Measurements from ENCODE around the gene SNAP23. TPM values are rescaled to one million over a fixed set of nuclear protein-coding genes. Genes with fewer than 3 reads are reported as not detected.
A peak's percentile ranks its signal among the peaks of the same experiment; 100 is the strongest.

Gene SNAP23
- polyA plus RNA-seq (2013, experiment 1 of 4): 59.8 TPM
- 51.0 TPM for polyA plus RNA-seq (2013, experiment 2 of 4)
- polyA plus RNA-seq (2013, experiment 3 of 4): 44.6 TPM
- polyA plus RNA-seq (2013, experiment 4 of 4): 51.8 TPM

GRCh38 chr15:42495361-42496212 lies at the start of gene SNAP23:
Gene SNAP23, plus strand, starts transcription at chr15:42495634. Its CDS starts 16,213 bp downstream, at chr15:42511847.
- 1% methylated on average over 43 of the region's 43 CpGs for WGBS, 2 experiments
- peaks cover 5% of the 10 kb centered on the region for H3K4me1 ChIP-seq (ENCODE audit: control insufficient read depth, insufficient read depth, low read length)
- H3K27ac ChIP-seq (ENCODE audit: insufficient read depth, low read depth, low read length, poor library complexity, severe bottlenecking): peak within 1 kb of the TSS; percentile 69
- H3K27me3 ChIP-seq (ENCODE audit: control insufficient read depth, insufficient read depth, low read length, poor library complexity, severe bottlenecking): no peaks in the 10 kb centered on the region
- peaks cover 2% of the 10 kb centered on the region for H3K36me3 ChIP-seq (ENCODE audit: control insufficient read depth, insufficient read depth, low read length)
- H3K9me3 ChIP-seq (ENCODE audit: control insufficient read depth, low read length): no peaks in the 10 kb centered on the region
- peak within 1 kb of the TSS; percentile 81 for H3K4me3 ChIP-seq (ENCODE audit: insufficient read depth, low read depth, low read length)

DNA sequence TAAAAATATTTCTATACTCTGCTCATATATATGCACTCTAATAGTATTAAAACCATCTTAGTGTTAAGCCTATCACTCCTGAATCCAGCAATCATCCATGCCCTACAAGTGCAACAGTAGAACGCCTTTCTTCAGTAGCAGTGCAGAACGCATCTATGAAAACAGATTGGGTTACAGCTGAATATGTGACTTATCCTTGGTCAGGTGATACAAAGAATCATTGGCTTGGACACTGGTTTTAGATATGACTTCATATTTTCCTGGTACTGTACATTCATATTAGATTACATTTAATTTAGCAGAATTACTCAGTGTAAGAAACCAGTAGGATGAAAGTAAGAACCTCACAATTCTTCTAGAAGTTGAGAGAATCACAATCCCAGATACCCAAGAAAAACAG lies 47.8 kb upstream of the SNAP23 start:
- Histone ChIP-seq H3K4me3 (ENCODE audit: insufficient read depth, low read depth, low read length) (no peak overlapping the region), H3K27me3 (ENCODE audit: control insufficient read depth, insufficient read depth, low read length, poor library complexity, severe bottlenecking) (no peaks in the 10 kb centered on the region), H3K4me1 (ENCODE audit: control insufficient read depth, insufficient read depth, low read length) (no peaks in the 10 kb centered on the region), H3K36me3 (ENCODE audit: control insufficient read depth, insufficient read depth, low read length) (peaks cover 52% of the 10 kb centered on the region), H3K9me3 (ENCODE audit: control insufficient read depth, low read length) (no peaks in the 10 kb centered on the region), H3K27ac (ENCODE audit: insufficient read depth, low read depth, low read length, poor library complexity, severe bottlenecking) (no peak overlapping the region)
- 98% methylated on average over 2 of the region's 2 CpGs for WGBS, 2 experiments

DNA sequence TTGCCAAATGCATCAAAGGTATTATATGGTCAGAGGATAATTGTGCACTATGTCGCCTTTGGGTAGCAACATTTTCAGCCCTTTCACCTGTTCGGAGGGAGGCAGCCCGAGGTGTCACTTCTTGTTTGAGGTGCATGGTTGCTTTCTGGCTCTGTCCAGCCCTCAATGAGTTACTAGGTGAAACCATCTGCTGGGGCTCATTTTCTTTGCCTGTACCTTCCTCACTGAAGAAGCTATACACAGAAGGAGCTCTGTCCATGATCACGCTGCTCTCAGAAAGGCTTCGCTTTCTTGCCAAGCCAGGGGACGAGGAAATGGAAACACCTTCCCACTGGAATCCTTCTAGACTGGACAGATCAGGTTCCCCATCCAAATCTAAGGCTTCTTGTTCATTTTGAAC lies 47.2 kb upstream of the SNAP23 start:
- H3K9me3 ChIP-seq (ENCODE audit: control insufficient read depth, low read length): no peaks in the 10 kb centered on the region
- no peak overlapping the region for H3K27ac ChIP-seq (ENCODE audit: insufficient read depth, low read depth, low read length, poor library complexity, severe bottlenecking)
- H3K27me3 ChIP-seq (ENCODE audit: control insufficient read depth, insufficient read depth, low read length, poor library complexity, severe bottlenecking): no peaks in the 10 kb centered on the region
- H3K36me3 ChIP-seq (ENCODE audit: control insufficient read depth, insufficient read depth, low read length): peaks cover 52% of the 10 kb centered on the region
- H3K4me3 ChIP-seq (ENCODE audit: insufficient read depth, low read depth, low read length): no peak overlapping the region
- WGBS, 2 experiments: 94 to 96% methylated on average over 6 of the region's 6 CpGs
- no peaks in the 10 kb centered on the region for H3K4me1 ChIP-seq (ENCODE audit: control insufficient read depth, insufficient read depth, low read length)

DNA sequence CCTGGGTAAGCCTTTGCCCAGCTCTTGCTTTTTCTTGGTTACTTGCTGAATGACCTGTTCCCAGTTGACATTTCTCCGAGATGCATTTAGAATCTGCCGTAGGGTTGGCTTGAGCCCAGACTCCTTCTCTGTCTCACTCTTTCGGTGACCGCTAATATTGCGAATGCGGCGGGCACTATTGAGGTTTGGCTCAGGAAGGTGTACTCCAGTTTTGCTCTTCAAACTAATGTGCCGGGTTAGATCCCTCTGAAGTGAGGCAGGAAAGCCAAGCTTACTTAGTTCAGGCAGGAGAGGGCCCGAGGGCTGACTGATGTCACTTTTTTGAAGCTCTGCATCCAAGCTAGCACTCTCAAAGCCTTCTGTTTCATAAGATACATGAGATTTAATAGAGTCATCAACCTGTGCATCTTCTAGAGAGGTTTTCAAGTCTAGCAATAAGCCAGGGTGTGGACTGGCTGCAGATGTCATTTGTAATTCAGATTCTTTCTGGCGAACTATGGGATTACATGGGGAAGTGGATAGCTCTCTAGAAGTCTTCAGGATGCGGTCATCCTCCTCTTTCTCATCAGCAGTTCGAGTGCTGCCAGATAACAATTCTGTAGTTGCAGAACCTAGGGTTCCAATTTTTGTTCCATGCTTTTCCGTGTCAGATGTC lies 45.5 kb upstream of the SNAP23 start:
- no peaks in the 10 kb centered on the region for H3K4me1 ChIP-seq (ENCODE audit: control insufficient read depth, insufficient read depth, low read length)
- H3K27me3 ChIP-seq (ENCODE audit: control insufficient read depth, insufficient read depth, low read length, poor library complexity, severe bottlenecking): no peaks in the 10 kb centered on the region
- no peak overlapping the region for H3K4me3 ChIP-seq (ENCODE audit: insufficient read depth, low read depth, low read length)
- H3K27ac ChIP-seq (ENCODE audit: insufficient read depth, low read depth, low read length, poor library complexity, severe bottlenecking): no peak overlapping the region
- 95 to 97% methylated on average over 13 of the region's 13 CpGs for WGBS, 2 experiments
- peaks cover 45% of the 10 kb centered on the region for H3K36me3 ChIP-seq (ENCODE audit: control insufficient read depth, insufficient read depth, low read length)
- H3K9me3 ChIP-seq (ENCODE audit: control insufficient read depth, low read length): no peaks in the 10 kb centered on the region

- no peaks in the 10 kb centered on the region for H3K27me3 ChIP-seq (ENCODE audit: control insufficient read depth, insufficient read depth, low read length, poor library complexity, severe bottlenecking)
- H3K4me1 ChIP-seq (ENCODE audit: control insufficient read depth, insufficient read depth, low read length): no peaks in the 10 kb centered on the region
- H3K9me3 ChIP-seq (ENCODE audit: control insufficient read depth, low read length): no peaks in the 10 kb centered on the region
- no peak overlapping the region for H3K4me3 ChIP-seq (ENCODE audit: insufficient read depth, low read depth, low read length)
- H3K27ac ChIP-seq (ENCODE audit: insufficient read depth, low read depth, low read length, poor library complexity, severe bottlenecking): no peak overlapping the region
- WGBS, 2 experiments: 98 to 99% methylated on average over 4 of the region's 4 CpGs
- H3K36me3 ChIP-seq (ENCODE audit: control insufficient read depth, insufficient read depth, low read length): peaks cover 41% of the 10 kb centered on the region
Observed at GRCh38 chr15:42450425-42450790, 45.0 kb upstream of the SNAP23 start.

- no peaks in the 10 kb centered on the region for H3K27me3 ChIP-seq (ENCODE audit: control insufficient read depth, insufficient read depth, low read length, poor library complexity, severe bottlenecking)
- H3K27ac ChIP-seq (ENCODE audit: insufficient read depth, low read depth, low read length, poor library complexity, severe bottlenecking): no peak overlapping the region
- H3K4me1 ChIP-seq (ENCODE audit: control insufficient read depth, insufficient read depth, low read length): peaks cover 6% of the 10 kb centered on the region
- 96% methylated on average over 3 of the region's 3 CpGs; no CpG with 5 or more reads in 1 of the 2 experiments for WGBS, 2 experiments
- peaks cover 27% of the 10 kb centered on the region for H3K36me3 ChIP-seq (ENCODE audit: control insufficient read depth, insufficient read depth, low read length)
- H3K4me3 ChIP-seq (ENCODE audit: insufficient read depth, low read depth, low read length): no peak overlapping the region
- no peaks in the 10 kb centered on the region for H3K9me3 ChIP-seq (ENCODE audit: control insufficient read depth, low read length)
Observed at GRCh38 chr15:42453826-42454225, 41.6 kb upstream of the SNAP23 start.

DNA sequence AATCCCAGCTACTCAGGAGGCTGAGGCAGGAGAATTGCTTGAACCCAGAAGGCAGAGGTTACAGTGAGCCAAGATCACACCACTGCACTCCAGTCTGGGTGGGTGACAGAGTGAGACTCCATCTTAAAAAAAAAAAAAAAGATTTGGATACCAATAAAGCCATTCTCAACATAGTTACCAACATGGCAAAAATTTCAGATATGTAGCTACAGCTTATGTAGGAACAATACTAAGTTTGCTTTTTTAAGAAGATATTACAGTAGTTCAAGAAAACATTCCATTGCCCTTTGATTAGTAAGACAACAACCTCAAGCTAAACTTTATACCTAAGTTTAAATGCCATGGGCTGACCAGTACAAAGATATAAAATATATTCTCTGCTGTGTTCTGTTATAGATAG lies 38.9 kb upstream of the SNAP23 start:
- H3K27me3 ChIP-seq (ENCODE audit: control insufficient read depth, insufficient read depth, low read length, poor library complexity, severe bottlenecking): no peaks in the 10 kb centered on the region
- peaks cover 3% of the 10 kb centered on the region for H3K36me3 ChIP-seq (ENCODE audit: control insufficient read depth, insufficient read depth, low read length)
- H3K4me1 ChIP-seq (ENCODE audit: control insufficient read depth, insufficient read depth, low read length): peaks cover 6% of the 10 kb centered on the region
- no peak overlapping the region for H3K27ac ChIP-seq (ENCODE audit: insufficient read depth, low read depth, low read length, poor library complexity, severe bottlenecking)
- peak overlapping the region; percentile 16 for H3K4me3 ChIP-seq (ENCODE audit: insufficient read depth, low read depth, low read length)
- no peaks in the 10 kb centered on the region for H3K9me3 ChIP-seq (ENCODE audit: control insufficient read depth, low read length)

DNA sequence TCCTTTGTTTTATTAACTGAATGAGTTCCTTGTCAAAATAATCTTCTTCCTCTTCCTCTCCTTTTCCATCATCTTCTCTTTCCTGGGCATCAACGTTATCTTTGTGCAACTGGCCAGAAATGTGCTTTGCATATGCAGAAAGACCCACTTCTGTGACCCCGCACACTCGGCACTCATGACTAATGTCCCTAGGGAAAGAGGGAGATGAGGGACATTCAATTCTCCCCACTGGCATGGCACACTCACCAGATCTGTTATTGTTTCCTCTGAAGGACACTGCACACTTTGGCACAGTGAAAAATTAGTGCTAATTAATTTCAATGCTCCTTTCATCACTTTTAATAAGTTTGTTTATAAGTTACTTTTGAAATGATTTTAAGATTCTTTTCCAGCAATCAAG lies 38.5 kb upstream of the SNAP23 start:
- no peaks in the 10 kb centered on the region for H3K9me3 ChIP-seq (ENCODE audit: control insufficient read depth, low read length)
- 62 to 74% methylated on average over 3 of the region's 3 CpGs for WGBS, 2 experiments
- H3K4me1 ChIP-seq (ENCODE audit: control insufficient read depth, insufficient read depth, low read length): peaks cover 6% of the 10 kb centered on the region
- H3K4me3 ChIP-seq (ENCODE audit: insufficient read depth, low read depth, low read length): peak overlapping the region; percentile 16
- peak overlapping the region; percentile 58 for H3K27ac ChIP-seq (ENCODE audit: insufficient read depth, low read depth, low read length, poor library complexity, severe bottlenecking)
- H3K36me3 ChIP-seq (ENCODE audit: control insufficient read depth, insufficient read depth, low read length): no peaks in the 10 kb centered on the region
- H3K27me3 ChIP-seq (ENCODE audit: control insufficient read depth, insufficient read depth, low read length, poor library complexity, severe bottlenecking): no peaks in the 10 kb centered on the region

GRCh38 chr15:42457445-42458442 lies 37.7 kb upstream of the SNAP23 start:
- Histone ChIP-seq H3K4me1 (ENCODE audit: control insufficient read depth, insufficient read depth, low read length) (peaks cover 6% of the 10 kb centered on the region), H3K36me3 (ENCODE audit: control insufficient read depth, insufficient read depth, low read length) (no peaks in the 10 kb centered on the region), H3K27ac (ENCODE audit: insufficient read depth, low read depth, low read length, poor library complexity, severe bottlenecking) (peak overlapping the region; percentile 90), H3K27me3 (ENCODE audit: control insufficient read depth, insufficient read depth, low read length, poor library complexity, severe bottlenecking) (no peaks in the 10 kb centered on the region), H3K9me3 (ENCODE audit: control insufficient read depth, low read length) (no peaks in the 10 kb centered on the region), H3K4me3 (ENCODE audit: insufficient read depth, low read depth, low read length) (peak overlapping the region; percentile 16)
- 33% methylated on average over 8 of the region's 8 CpGs for WGBS, 2 experiments
